Body of pancreas (tissue), 4 donors: ENCODE results near the gene FBXL17. TPM values are rescaled to one million over a fixed set of nuclear protein-coding genes. Genes with fewer than 3 reads are reported as not detected.

Experiments used
- ATAC-seq: fragments of 150-250 bp; one replicate; pipeline ENCODE4 v1.9.1; 2016
- DNase-seq, 4 donors: peaks; one replicate each; pipeline ENCODE4 v3.0.0-alpha.2; 2019
- H3K27ac ChIP-seq, 4 donors: fragments of 200-600 bp; sonication (generic); 1 replicate in 3 of 4; 2 replicates in 1 of 4; pipeline versions ENCODE4 v1.5.1 to v1.6.1; 2016 to 2019; ENCODE audit warnings: mild to moderate bottlenecking in 1 of 4, mixed read lengths in 1 of 4, moderate library complexity in 1 of 4
- H3K27me3 ChIP-seq, 2 donors: fragments of 200-600 bp; sonication (generic); one replicate each; pipeline ENCODE4 v1.6.0; 2016; ENCODE audit warnings: mild to moderate bottlenecking in 1 of 2
- H3K36me3 ChIP-seq, 2 donors: fragments of 200-600 bp; sonication (generic); replicated peaks in 1 of 2; 2 replicates each; pipeline ENCODE4 v1.5.1; 2016; ENCODE audit warnings: low read depth in 2 of 2; ENCODE audit not compliant: insufficient read depth in 1 of 2
- H3K4me1 ChIP-seq: fragments of 200-600 bp; sonication (generic); one replicate; pipeline ENCODE4 v1.6.0; 2016
- H3K4me3 ChIP-seq, 2 donors: fragments of 200-600 bp; sonication (generic); 1 replicate in 1 of 2; 2 replicates in 1 of 2; pipeline ENCODE4 v1.5.1; 2016 to 2019
- H3K9me3 ChIP-seq, 3 donors: fragments of 200-600 bp; sonication (generic); 1 replicate in 2 of 3; 2 replicates in 1 of 3; pipeline ENCODE4 v1.5.1; 2016
- POLR2A ChIP-seq, 3 donors: fragments of 450-650 bp; IDR thresholded peaks; one replicate each; pipeline ENCODE4 v1.6.1; 2016; ENCODE audit warnings: antibody characterized with exemption in 3 of 3, mild to moderate bottlenecking in 2 of 3
- WGBS, 2 donors: methylation state at CpG; one replicate each; pipeline ENCODE4 v1.1.5; 2017; 5-methylcytosine and 5-hydroxymethylcytosine counted together
- intact Hi-C: fragments of 100-400 bp; cut with DNase I; formaldehyde crosslinking; loops from one replicate; pipeline ENCODE4 v1.15.1; 2023
- total RNA-seq, 2 donors: library from RNA; depleted of rRNA; stranded (reverse); fragments of >200 nt; gene quantifications; one replicate each; pipeline ENCODE4 v1.1.0, GENCODE V29; 2016
- TF ChIP-seq, protein P1 (sequence below), 7 experiments: fragments of 450-650 bp in 4 of 7; fragments of 200-600 bp in 3 of 7; sonication (generic) in 3 of 7; IDR thresholded peaks; one replicate each; pipeline ENCODE4 v1.5.1; 2016 to 2019; ENCODE audit warnings: antibody characterized with exemption in 7 of 7

The FBXL17 gene
- total RNA-seq, 2 donors from 2014 or later = 5.3 to 13.5 TPM

DNA sequence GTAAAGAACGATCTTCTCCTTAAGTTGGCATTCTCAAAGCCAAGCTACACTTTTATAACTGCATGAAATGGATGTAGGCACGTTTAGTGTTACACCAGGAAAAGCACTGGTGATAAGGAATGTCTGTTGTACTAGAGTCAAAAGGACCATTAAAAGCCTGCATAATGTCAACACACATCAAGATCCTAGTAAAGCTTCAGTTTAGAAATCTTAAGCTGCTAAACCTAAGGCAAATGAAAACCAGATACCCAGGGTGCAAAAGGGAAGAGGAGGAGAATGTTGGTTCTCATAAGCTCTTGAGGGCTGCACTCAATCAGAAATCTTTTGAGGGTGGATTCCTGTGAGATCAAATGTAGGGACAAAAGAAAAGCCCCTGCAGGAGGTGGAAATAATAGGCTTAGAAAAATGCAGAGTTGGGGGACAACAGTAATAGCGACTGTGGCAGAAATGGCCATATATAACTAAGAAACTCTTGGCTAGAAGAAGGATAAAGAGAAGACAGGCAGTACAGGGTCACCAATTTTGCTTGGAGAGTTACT lies 148.2 kb downstream of the FBXL17 start:
- no peaks in the 10 kb centered on the region for H3K9me3 ChIP-seq
- H3K4me1 ChIP-seq = no peaks in the 10 kb centered on the region
- WGBS, 2 donors = 59 to 60% methylated on average over 3 of the region's 3 CpGs
- intact Hi-C loops = no loop called here
- no peak for TF ChIP-seq POLR2A (IDR thresholded peaks at IDR 0.05)
- TF ChIP-seq, protein P1, sequence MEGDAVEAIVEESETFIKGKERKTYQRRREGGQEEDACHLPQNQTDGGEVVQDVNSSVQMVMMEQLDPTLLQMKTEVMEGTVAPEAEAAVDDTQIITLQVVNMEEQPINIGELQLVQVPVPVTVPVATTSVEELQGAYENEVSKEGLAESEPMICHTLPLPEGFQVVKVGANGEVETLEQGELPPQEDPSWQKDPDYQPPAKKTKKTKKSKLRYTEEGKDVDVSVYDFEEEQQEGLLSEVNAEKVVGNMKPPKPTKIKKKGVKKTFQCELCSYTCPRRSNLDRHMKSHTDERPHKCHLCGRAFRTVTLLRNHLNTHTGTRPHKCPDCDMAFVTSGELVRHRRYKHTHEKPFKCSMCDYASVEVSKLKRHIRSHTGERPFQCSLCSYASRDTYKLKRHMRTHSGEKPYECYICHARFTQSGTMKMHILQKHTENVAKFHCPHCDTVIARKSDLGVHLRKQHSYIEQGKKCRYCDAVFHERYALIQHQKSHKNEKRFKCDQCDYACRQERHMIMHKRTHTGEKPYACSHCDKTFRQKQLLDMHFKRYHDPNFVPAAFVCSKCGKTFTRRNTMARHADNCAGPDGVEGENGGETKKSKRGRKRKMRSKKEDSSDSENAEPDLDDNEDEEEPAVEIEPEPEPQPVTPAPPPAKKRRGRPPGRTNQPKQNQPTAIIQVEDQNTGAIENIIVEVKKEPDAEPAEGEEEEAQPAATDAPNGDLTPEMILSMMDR (IDR thresholded peaks at IDR 0.05) = no peak
- no peaks in the 10 kb centered on the region for H3K36me3 ChIP-seq
- no peak overlapping the region for H3K4me3 ChIP-seq
- DNase-seq = no peak
- H3K27me3 ChIP-seq = no peaks in the 10 kb centered on the region
- no peak for ATAC-seq
- H3K27ac ChIP-seq = no peak overlapping the region

DNA sequence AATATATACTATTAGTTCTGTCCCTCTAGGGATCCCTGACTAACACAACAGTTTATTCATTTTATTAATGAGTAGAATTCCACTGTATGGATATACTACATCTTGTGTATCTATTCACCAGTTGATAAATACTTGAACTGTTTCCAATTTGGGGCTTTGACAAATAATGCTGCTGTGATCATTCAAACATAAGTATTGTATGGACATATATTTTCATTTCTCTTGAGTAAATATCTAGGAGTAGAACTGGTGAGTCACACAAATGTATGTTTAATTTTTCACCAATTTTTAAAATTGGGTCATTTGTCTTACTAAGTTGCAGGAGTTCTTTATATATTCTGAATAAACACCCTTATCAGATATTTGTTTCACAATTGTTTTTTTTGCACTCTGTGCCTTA lies 149.1 kb downstream of the FBXL17 start:
- no peak for DNase-seq
- H3K4me3 ChIP-seq = no peak overlapping the region
- H3K4me1 ChIP-seq = no peaks in the 10 kb centered on the region
- no peaks in the 10 kb centered on the region for H3K9me3 ChIP-seq
- H3K36me3 ChIP-seq = no peaks in the 10 kb centered on the region
- no peak overlapping the region for H3K27ac ChIP-seq
- ATAC-seq = no peak
- no peaks in the 10 kb centered on the region for H3K27me3 ChIP-seq
- intact Hi-C loops = no loop called here
- no peak for TF ChIP-seq POLR2A (IDR thresholded peaks at IDR 0.05)
- TF ChIP-seq, protein P1 (IDR thresholded peaks at IDR 0.05) = no peak

DNA sequence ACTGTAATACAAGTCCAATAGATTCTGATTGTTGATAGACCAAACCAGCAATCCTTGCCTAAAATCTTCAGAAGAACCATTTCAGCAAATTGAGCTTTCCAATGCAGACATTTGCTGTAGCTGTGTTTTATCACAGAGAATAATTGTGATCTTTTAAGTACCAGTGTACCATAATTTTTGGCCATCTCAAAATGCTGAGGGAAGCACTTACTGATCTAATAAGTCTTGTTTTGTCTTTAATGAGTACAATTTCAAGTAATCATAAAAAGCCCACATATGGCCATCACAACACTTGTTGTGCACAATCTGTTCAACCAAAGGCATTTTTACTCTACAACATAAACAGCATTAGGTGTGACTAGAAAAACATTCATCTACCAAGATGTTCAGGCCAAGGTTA lies 159.9 kb downstream of the FBXL17 start:
- Histone ChIP-seq H3K27me3 (no peaks in the 10 kb centered on the region), H3K4me1 (no peaks in the 10 kb centered on the region), H3K36me3 (no peaks in the 10 kb centered on the region), H3K4me3 (no peak overlapping the region), H3K9me3 (no peaks in the 10 kb centered on the region), H3K27ac (no peak overlapping the region)
- ATAC-seq (no peak), DNase-seq (no peak)
- intact Hi-C loops = no loop called here
- TF ChIP-seq, protein P1 (IDR thresholded peaks at IDR 0.05) = no peak
- no peak for TF ChIP-seq POLR2A (IDR thresholded peaks at IDR 0.05)

DNA sequence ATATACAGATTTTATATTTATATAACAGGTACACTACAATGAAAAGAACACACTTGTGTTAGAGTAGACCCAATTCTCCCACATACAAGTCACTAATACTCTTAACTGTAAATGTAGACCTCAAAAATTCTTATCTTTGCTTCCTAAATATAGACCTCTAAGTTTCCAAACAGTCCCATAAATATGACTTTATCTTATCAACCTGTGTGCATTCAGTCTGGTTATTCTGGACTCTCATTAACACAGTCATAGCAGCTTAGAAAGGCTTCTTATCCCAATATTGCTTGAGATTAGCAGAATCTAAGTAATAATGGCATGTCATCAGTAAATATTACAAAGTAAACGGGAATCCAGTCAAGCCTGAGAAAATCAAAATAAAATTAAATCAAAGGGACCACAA lies 161.1 kb downstream of the FBXL17 start:
- H3K27ac ChIP-seq = no peak overlapping the region
- no peaks in the 10 kb centered on the region for H3K27me3 ChIP-seq
- no peak for ATAC-seq
- H3K36me3 ChIP-seq = no peaks in the 10 kb centered on the region
- no peaks in the 10 kb centered on the region for H3K9me3 ChIP-seq
- WGBS, 2 donors = 33 to 50% methylated on average over 1 of the region's 1 CpG
- intact Hi-C loops = no loop called here
- TF ChIP-seq, protein P1 (IDR thresholded peaks at IDR 0.05) = no peak
- TF ChIP-seq POLR2A (IDR thresholded peaks at IDR 0.05) = no peak
- H3K4me1 ChIP-seq = no peaks in the 10 kb centered on the region
- DNase-seq = no peak
- no peak overlapping the region for H3K4me3 ChIP-seq

DNA sequence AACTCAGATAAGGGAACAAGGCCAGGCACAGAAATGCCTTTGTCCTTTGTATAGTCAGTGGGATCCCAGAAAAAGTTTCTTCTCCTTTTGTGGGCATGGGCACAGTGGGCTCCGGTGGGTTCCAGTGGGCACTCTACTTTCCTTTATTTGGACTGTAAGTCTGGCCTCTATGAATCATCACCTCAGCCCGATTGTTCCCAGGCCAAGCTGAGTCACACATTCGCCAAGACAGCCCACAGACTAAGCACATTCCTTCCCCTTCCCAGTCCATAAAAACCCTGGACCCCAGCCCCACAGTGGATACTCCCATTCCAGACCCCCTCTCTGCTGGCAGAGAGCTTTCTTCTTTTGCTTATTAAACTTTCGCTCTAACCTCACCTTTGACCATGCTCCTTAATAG lies 165.0 kb downstream of the FBXL17 start:
- no peak for DNase-seq
- Histone ChIP-seq H3K27ac (no peak overlapping the region), H3K4me1 (no peaks in the 10 kb centered on the region), H3K9me3 (no peaks in the 10 kb centered on the region), H3K4me3 (no peak overlapping the region), H3K27me3 (no peaks in the 10 kb centered on the region), H3K36me3 (no peaks in the 10 kb centered on the region)
- WGBS, 2 donors = 83 to 90% methylated on average over 4 of the region's 4 CpGs
- ATAC-seq = no peak
- intact Hi-C loops = no loop called here
- TF ChIP-seq, protein P1 (IDR thresholded peaks at IDR 0.05) = no peak
- TF ChIP-seq POLR2A (IDR thresholded peaks at IDR 0.05) = no peak
